T-helper 17 cell (primary cell): ENCODE data around the gene AP1S1. TPM values are rescaled to one million over a fixed set of nuclear protein-coding genes. Genes with fewer than 3 reads are reported as not detected.
"Not testable (repeated sequence)": the region's sequence is repeated elsewhere in the genome, so short reads cannot be mapped to it uniquely, and the experiment has no call there.

Experiments
- ATAC-seq: fragments of 150-1000 bp; cut with Tn5 transposase; 2 replicates; pipeline ENCODE4 v1.10.0; 2021; ENCODE audit warnings: mild to moderate bottlenecking, moderate library complexity
- DNase-seq, 3 donors: peaks; one replicate each; pipeline versions ENCODE4 v3.0.0 to v3.0.0-alpha.2; 2020 to 2021
- H3K9me3 ChIP-seq: one replicate; pipeline ENCODE4 v1.7.0; 2013; ENCODE audit warnings: low read length, mild to moderate bottlenecking; ENCODE audit not compliant: control insufficient read depth, poor library complexity, severe bottlenecking
- H3K27ac Mint-ChIP-seq: one replicate; pipeline ENCODE4 v1.8.0; 2022; ENCODE audit warnings: mild to moderate bottlenecking, moderate library complexity, mixed read lengths
- H3K27me3 Mint-ChIP-seq: one replicate; pipeline ENCODE4 v1.8.0; 2022; ENCODE audit warnings: mixed read lengths
- H3K36me3 Mint-ChIP-seq: one replicate; pipeline ENCODE4 v1.8.0; 2022; ENCODE audit warnings: low read depth, mixed read lengths
- H3K4me1 Mint-ChIP-seq: one replicate; pipeline ENCODE4 v1.8.0; 2022; ENCODE audit warnings: mild to moderate bottlenecking, mixed read lengths
- H3K4me3 Mint-ChIP-seq: one replicate; pipeline ENCODE4 v1.8.0; 2022; ENCODE audit warnings: mild to moderate bottlenecking, moderate library complexity, mixed read lengths
- total RNA-seq, 4 donors: library from RNA in 2 of 4; stranded (reverse) in 2 of 4; gene quantifications; one replicate each; pipeline ENCODE4 v1.2.3 and lab custom pipeline; 2022 to 2026

Gene AP1S1
- total RNA-seq, 2 donors from 2014 or later = 9.7 to 11.7 TPM

- no peak overlapping the region for H3K4me3 Mint-ChIP-seq
- H3K4me1 Mint-ChIP-seq = peaks cover 25% of the 10 kb centered on the region
- no peak for DNase-seq
- ATAC-seq = no peak
- peaks cover 77% of the 10 kb centered on the region for H3K27me3 Mint-ChIP-seq
- no peak overlapping the region for H3K27ac Mint-ChIP-seq
- no peaks in the 10 kb centered on the region for H3K9me3 ChIP-seq
- peaks cover 7% of the 10 kb centered on the region for H3K36me3 Mint-ChIP-seq
Observed at GRCh38 chr7:101128040-101128834, 26.0 kb upstream of the AP1S1 start.

GRCh38 chr7:101129603-101130117, 24.6 kb upstream of the AP1S1 start:
- peaks cover 81% of the 10 kb centered on the region for H3K27me3 Mint-ChIP-seq
- H3K9me3 ChIP-seq = no peaks in the 10 kb centered on the region
- H3K36me3 Mint-ChIP-seq = peaks cover 7% of the 10 kb centered on the region
- peaks cover 22% of the 10 kb centered on the region for H3K4me1 Mint-ChIP-seq
- DNase-seq = no peak
- no peak overlapping the region for H3K4me3 Mint-ChIP-seq
- ATAC-seq = no peak
- no peak overlapping the region for H3K27ac Mint-ChIP-seq

- H3K27me3 Mint-ChIP-seq = peaks cover 81% of the 10 kb centered on the region
- not testable (repeated sequence) for H3K4me3 Mint-ChIP-seq, ATAC-seq
Observed at GRCh38 chr7:101132626-101133600, 21.4 kb upstream of the AP1S1 start.

GRCh38 chr7:101133621-101134398, 20.5 kb upstream of the AP1S1 start:
- Mint-ChIP-seq H3K27me3 (peaks cover 76% of the 10 kb centered on the region), H3K4me3 (no peak overlapping the region), H3K27ac (no peak overlapping the region), H3K4me1 (peaks cover 10% of the 10 kb centered on the region), H3K36me3 (peaks cover 3% of the 10 kb centered on the region)
- H3K9me3 ChIP-seq = no peaks in the 10 kb centered on the region
- ATAC-seq (no peak), DNase-seq (no peak)

More at GRCh38 chr7:101132626-101133600, 21.4 kb upstream of the AP1S1 start:
- not testable (repeated sequence) for H3K27ac Mint-ChIP-seq, H3K4me1 Mint-ChIP-seq, H3K9me3 ChIP-seq, H3K36me3 Mint-ChIP-seq, DNase-seq

GRCh38 chr7:101134399-101134980, 19.8 kb upstream of the AP1S1 start:
- Mint-ChIP-seq H3K36me3 (peaks cover 3% of the 10 kb centered on the region), H3K4me3 (no peak overlapping the region), H3K27me3 (peaks cover 71% of the 10 kb centered on the region), H3K27ac (no peak overlapping the region), H3K4me1 (peaks cover 11% of the 10 kb centered on the region)
- no peaks in the 10 kb centered on the region for H3K9me3 ChIP-seq
- ATAC-seq (no peak), DNase-seq (no peak)

- H3K27ac Mint-ChIP-seq = peak overlapping the region; percentile 86
Observed at GRCh38 chr7:101137651-101138212, 16.5 kb upstream of the AP1S1 start.

GRCh38 chr7:101138213-101138870, 15.9 kb upstream of the AP1S1 start:
- DNase-seq (peak; percentile 28 to 65 (median 41)), ATAC-seq (peak; percentile 97)
- H3K27ac Mint-ChIP-seq = peak overlapping the region; percentile 86
- H3K4me1 Mint-ChIP-seq = peaks cover 16% of the 10 kb centered on the region
- H3K9me3 ChIP-seq = no peaks in the 10 kb centered on the region
- H3K27me3 Mint-ChIP-seq = peaks cover 50% of the 10 kb centered on the region
- peak overlapping the region; percentile 47 for H3K4me3 Mint-ChIP-seq
- H3K36me3 Mint-ChIP-seq = no peaks in the 10 kb centered on the region

More at GRCh38 chr7:101137651-101138212, 16.5 kb upstream of the AP1S1 start:
- Mint-ChIP-seq H3K4me1 (peaks cover 14% of the 10 kb centered on the region), H3K36me3 (no peaks in the 10 kb centered on the region), H3K27me3 (peaks cover 51% of the 10 kb centered on the region), H3K4me3 (no peak overlapping the region)
- no peaks in the 10 kb centered on the region for H3K9me3 ChIP-seq
- ATAC-seq (no peak), DNase-seq (no peak)

GRCh38 chr7:101140339-101140699, 14.0 kb upstream of the AP1S1 start:
- H3K9me3 ChIP-seq = no peaks in the 10 kb centered on the region
- no peak for ATAC-seq
- Mint-ChIP-seq H3K4me1 (peaks cover 20% of the 10 kb centered on the region), H3K36me3 (peaks cover 2% of the 10 kb centered on the region), H3K4me3 (no peak overlapping the region), H3K27me3 (peaks cover 42% of the 10 kb centered on the region), H3K27ac (peak overlapping the region; percentile 85)
- DNase-seq = no peak

GRCh38 chr7:101140746-101141382, 13.4 kb upstream of the AP1S1 start:
- Mint-ChIP-seq H3K4me3 (no peak overlapping the region), H3K27me3 (peaks cover 36% of the 10 kb centered on the region), H3K27ac (peak overlapping the region; percentile 85), H3K4me1 (peaks cover 20% of the 10 kb centered on the region), H3K36me3 (peaks cover 2% of the 10 kb centered on the region)
- DNase-seq (no peak), ATAC-seq (no peak)
- H3K9me3 ChIP-seq = no peaks in the 10 kb centered on the region

GRCh38 chr7:101151908-101152651, 2.2 kb upstream of the AP1S1 start:
- no peaks in the 10 kb centered on the region for H3K9me3 ChIP-seq
- Mint-ChIP-seq H3K4me1 (peaks cover 24% of the 10 kb centered on the region), H3K27me3 (peaks cover 18% of the 10 kb centered on the region), H3K4me3 (no peak overlapping the region), H3K36me3 (peaks cover 2% of the 10 kb centered on the region), H3K27ac (no peak overlapping the region)
- DNase-seq = no peak
- ATAC-seq = no peak

GRCh38 chr7:101154693-101155102, 422 bp downstream of the AP1S1 start:
- DNase-seq = no peak
- Mint-ChIP-seq H3K27me3 (peaks cover 3% of the 10 kb centered on the region), H3K36me3 (peaks cover 4% of the 10 kb centered on the region), H3K4me1 (peaks cover 22% of the 10 kb centered on the region), H3K4me3 (peak overlapping the region; percentile 92), H3K27ac (no peak overlapping the region)
- H3K9me3 ChIP-seq = no peaks in the 10 kb centered on the region
- ATAC-seq = no peak
